CD4-positive, alpha-beta memory T cell (primary cell): ENCODE measurements around the gene BEGAIN. TPM values are rescaled to one million over a fixed set of nuclear protein-coding genes. Genes with fewer than 3 reads are reported as not detected.

Experiments used
- CTCF ChIA-PET: fragments of 350-600 bp; sonication (Branson Sonifier 250); formaldehyde crosslinking; loops from one replicate; lab custom pipeline; 2021; ENCODE audit warnings: inconsistent platforms; ENCODE audit not compliant: partially characterized antibody; lab: Charles Lee
- POLR2A ChIA-PET: fragments of 350-600 bp; sonication (Branson Sonifier 250); formaldehyde crosslinking; loops from one replicate; lab custom pipeline; 2021; ENCODE audit not compliant: partially characterized antibody; lab: Charles Lee
- DNase-seq, 5 donors: peaks; one replicate each; pipeline versions ENCODE4 v3.0.0 to v3.0.0-alpha.2; 2020 to 2022; ENCODE audit warnings: mixed read lengths in 1 of 5
- H3K27ac ChIP-seq: one replicate; pipeline ENCODE4 v1.7.0; 2013; ENCODE audit warnings: low read depth, low read length
- H3K27me3 ChIP-seq: 2 replicates; pipeline ENCODE4 v1.7.0; 2013; ENCODE audit warnings: mild to moderate bottlenecking, low read length, moderate library complexity; ENCODE audit not compliant: insufficient read depth
- H3K36me3 ChIP-seq: 2 replicates; pipeline ENCODE4 v1.7.0; 2013; ENCODE audit warnings: mild to moderate bottlenecking, low read length, moderate library complexity; ENCODE audit not compliant: insufficient read depth
- H3K4me1 ChIP-seq: 2 replicates; pipeline ENCODE4 v1.7.0; 2013; ENCODE audit warnings: mild to moderate bottlenecking, low read length, moderate library complexity; ENCODE audit not compliant: insufficient read depth
- H3K4me3 ChIP-seq, 2 donors: one replicate each; pipeline ENCODE4 v1.7.0; 2013; ENCODE audit warnings: low read length in 2 of 2, mild to moderate bottlenecking in 1 of 2
- H3K9me3 ChIP-seq, 2 donors: one replicate each; pipeline ENCODE4 v1.7.0; 2013; ENCODE audit warnings: low read length in 2 of 2, control low read depth in 1 of 2; ENCODE audit not compliant: control insufficient read depth in 1 of 2
- H3K27ac Mint-ChIP-seq, 7 donors: one replicate each; pipeline ENCODE4 v1.8.0; 2020 to 2021; ENCODE audit warnings: mixed read lengths in 7 of 7, mild to moderate bottlenecking in 6 of 7, inconsistent platforms in 3 of 7, moderate library complexity in 3 of 7
- H3K27me3 Mint-ChIP-seq, 2 donors: one replicate each; pipeline ENCODE4 v1.8.0; 2020 to 2021; ENCODE audit warnings: mixed read lengths in 2 of 2
- H3K36me3 Mint-ChIP-seq, 2 donors: one replicate each; pipeline ENCODE4 v1.8.0; 2020 to 2021; ENCODE audit warnings: mixed read lengths in 2 of 2, inconsistent platforms in 1 of 2, mild to moderate bottlenecking in 1 of 2
- H3K4me1 Mint-ChIP-seq, 4 donors: one replicate each; pipeline ENCODE4 v1.8.0; 2020 to 2021; ENCODE audit warnings: mixed read lengths in 4 of 4, mild to moderate bottlenecking in 1 of 4
- H3K4me3 Mint-ChIP-seq, 8 donors: one replicate each; pipeline ENCODE4 v1.8.0; 2020 to 2021; ENCODE audit warnings: mixed read lengths in 8 of 8, mild to moderate bottlenecking in 7 of 8, moderate library complexity in 6 of 8, inconsistent platforms in 3 of 8
- H3K9me3 Mint-ChIP-seq, 8 donors: one replicate each; pipeline ENCODE4 v1.8.0; 2020 to 2021; ENCODE audit warnings: mixed read lengths in 8 of 8, mild to moderate bottlenecking in 5 of 8, inconsistent platforms in 3 of 8, moderate library complexity in 1 of 8
- intact Hi-C: fragments of 100-400 bp; cut with micrococcal nuclease; formaldehyde crosslinking; loops from one replicate; pipeline ENCODE4 v1.15.1; 2023
- polyA plus RNA-seq, 2 donors: library from polyadenylated mRNA; unstranded; fragments of 300-500 nt; fragmentation: Illumina TruSeq; gene quantifications; one replicate each; pipeline ENCODE4 v1.2.3, GENCODE V29; 2021
- total RNA-seq, 2 experiments: library from RNA; stranded (reverse); gene quantifications; one replicate each; pipeline ENCODE4 v1.2.3, GENCODE V29; 2021

BEGAIN gene
- total and polyA plus RNA-seq, 4 experiments from 2014 or later: 0.09 to 1.8 (median 1.2) TPM

GRCh38 chr14:100566119-100566518 is 21.1 kb downstream of the BEGAIN start:
- H3K9me3 Mint-ChIP-seq: peaks cover 0 to 1% (median 0%) of the 10 kb centered on the region in 8 donors
- no peak overlapping the region for H3K4me3 ChIP-seq
- H3K4me1 ChIP-seq: peaks cover 11% of the 10 kb centered on the region
- peak overlapping the region in 1 of 7 donors; percentile 42 for H3K27ac Mint-ChIP-seq
- peaks cover 0 to 8% (median 5%) of the 10 kb centered on the region in 4 donors for H3K4me1 Mint-ChIP-seq
- ChIA-PET POLR2A (no interaction called here), CTCF (no interaction called here)
- peak overlapping the region in 5 of 8 donors; percentile 3 to 61 (median 26) for H3K4me3 Mint-ChIP-seq
- intact Hi-C loops: loop anchor here (5.0 kb wide), 1 partner anchor 76 kb away; no protein-coding TSS in a partner anchor
- H3K27ac ChIP-seq: no peak overlapping the region
- H3K27me3 ChIP-seq: peaks cover 17% of the 10 kb centered on the region
- H3K36me3 Mint-ChIP-seq: no peaks in the 10 kb centered on the region
- H3K36me3 ChIP-seq: no peaks in the 10 kb centered on the region
- H3K27me3 Mint-ChIP-seq: peaks cover 13 to 14% of the 10 kb centered on the region in 2 donors
- no peak for DNase-seq
- no peaks in the 10 kb centered on the region for H3K9me3 ChIP-seq

GRCh38 chr14:100565650-100566049 is 21.6 kb downstream of the BEGAIN start:
- no peak overlapping the region for H3K27ac Mint-ChIP-seq
- Histone ChIP-seq H3K27me3 (peaks cover 17% of the 10 kb centered on the region), H3K4me3 (no peak overlapping the region), H3K27ac (no peak overlapping the region), H3K4me1 (peaks cover 11% of the 10 kb centered on the region), H3K9me3 (no peaks in the 10 kb centered on the region), H3K36me3 (no peaks in the 10 kb centered on the region)
- H3K9me3 Mint-ChIP-seq: peaks cover 0 to 1% (median 0%) of the 10 kb centered on the region in 8 donors
- intact Hi-C loops: loop anchor here (5.0 kb wide), 1 partner anchor 77 kb away; no protein-coding TSS in a partner anchor
- peak overlapping the region in 2 of 8 donors; percentile 17 to 61 for H3K4me3 Mint-ChIP-seq
- ChIA-PET POLR2A (no interaction called here), CTCF (no interaction called here)
- DNase-seq: no peak
- H3K36me3 Mint-ChIP-seq: no peaks in the 10 kb centered on the region
- peaks cover 11 to 14% of the 10 kb centered on the region in 2 donors for H3K27me3 Mint-ChIP-seq
- H3K4me1 Mint-ChIP-seq: peaks cover 0 to 8% (median 5%) of the 10 kb centered on the region in 4 donors

GRCh38 chr14:100564512-100564911 is 22.7 kb downstream of the BEGAIN start:
- no peak for DNase-seq
- Mint-ChIP-seq H3K4me1 (peaks cover 0 to 8% (median 3%) of the 10 kb centered on the region in 4 donors), H3K9me3 (peaks cover 0 to 1% (median 0%) of the 10 kb centered on the region in 8 donors), H3K27ac (no peak overlapping the region), H3K27me3 (peaks cover 7 to 11% of the 10 kb centered on the region in 2 donors), H3K4me3 (no peak overlapping the region), H3K36me3 (no peaks in the 10 kb centered on the region)
- Histone ChIP-seq H3K36me3 (no peaks in the 10 kb centered on the region), H3K9me3 (no peaks in the 10 kb centered on the region), H3K4me3 (no peak overlapping the region), H3K27ac (no peak overlapping the region), H3K4me1 (peaks cover 11% of the 10 kb centered on the region), H3K27me3 (peaks cover 14% of the 10 kb centered on the region)
- intact Hi-C loops: no loop called here
- CTCF ChIA-PET: no interaction called here
- POLR2A ChIA-PET: no interaction called here

GRCh38 chr14:100562751-100563150 is 24.5 kb downstream of the BEGAIN start:
- ChIA-PET POLR2A (no interaction called here), CTCF (no interaction called here)
- peaks cover 0 to 7% (median 3%) of the 10 kb centered on the region in 4 donors for H3K4me1 Mint-ChIP-seq
- intact Hi-C loops: no loop called here
- no peak overlapping the region for H3K4me3 Mint-ChIP-seq
- H3K4me1 ChIP-seq: peaks cover 6% of the 10 kb centered on the region
- DNase-seq: no peak
- H3K9me3 ChIP-seq: no peaks in the 10 kb centered on the region
- H3K36me3 Mint-ChIP-seq: no peaks in the 10 kb centered on the region
- H3K36me3 ChIP-seq: no peaks in the 10 kb centered on the region
- H3K27me3 ChIP-seq: peaks cover 8% of the 10 kb centered on the region
- no peak overlapping the region for H3K4me3 ChIP-seq
- no peak overlapping the region for H3K27ac Mint-ChIP-seq
- no peak overlapping the region for H3K27ac ChIP-seq
- H3K9me3 Mint-ChIP-seq: no peaks in the 10 kb centered on the region
- peaks cover 4 to 10% of the 10 kb centered on the region in 2 donors for H3K27me3 Mint-ChIP-seq

- no peak for DNase-seq
- Histone ChIP-seq H3K4me1 (no peaks in the 10 kb centered on the region), H3K36me3 (no peaks in the 10 kb centered on the region), H3K27me3 (no peaks in the 10 kb centered on the region), H3K27ac (no peak overlapping the region), H3K9me3 (no peaks in the 10 kb centered on the region), H3K4me3 (no peak overlapping the region)
- Mint-ChIP-seq H3K4me3 (no peak overlapping the region), H3K27ac (no peak overlapping the region), H3K27me3 (peaks cover 1 to 9% of the 10 kb centered on the region in 2 donors), H3K9me3 (no peaks in the 10 kb centered on the region), H3K4me1 (peaks cover 0 to 6% (median 2%) of the 10 kb centered on the region in 4 donors), H3K36me3 (no peaks in the 10 kb centered on the region)
- intact Hi-C loops: no loop called here
- POLR2A ChIA-PET: no interaction called here
- CTCF ChIA-PET: no interaction called here
Observed at GRCh38 chr14:100561005-100561404, 26.2 kb downstream of the BEGAIN start.

GRCh38 chr14:100560471-100560870 is 26.7 kb downstream of the BEGAIN start:
- intact Hi-C loops: no loop called here
- Histone ChIP-seq H3K9me3 (no peaks in the 10 kb centered on the region), H3K4me3 (no peak overlapping the region), H3K27ac (no peak overlapping the region), H3K4me1 (no peaks in the 10 kb centered on the region), H3K36me3 (no peaks in the 10 kb centered on the region), H3K27me3 (no peaks in the 10 kb centered on the region)
- H3K27ac Mint-ChIP-seq: no peak overlapping the region
- ChIA-PET CTCF (no interaction called here), POLR2A (no interaction called here)
- H3K36me3 Mint-ChIP-seq: no peaks in the 10 kb centered on the region
- H3K9me3 Mint-ChIP-seq: no peaks in the 10 kb centered on the region
- peaks cover 0 to 6% (median 1%) of the 10 kb centered on the region in 4 donors for H3K4me1 Mint-ChIP-seq
- DNase-seq: no peak
- H3K27me3 Mint-ChIP-seq: peaks cover 1 to 9% of the 10 kb centered on the region in 2 donors
- no peak overlapping the region for H3K4me3 Mint-ChIP-seq

GRCh38 chr14:100559455-100559854 is 27.8 kb downstream of the BEGAIN start:
- intact Hi-C loops: no loop called here
- H3K36me3 Mint-ChIP-seq: no peaks in the 10 kb centered on the region
- H3K9me3 ChIP-seq: no peaks in the 10 kb centered on the region
- no peak overlapping the region for H3K4me3 ChIP-seq
- POLR2A ChIA-PET: no interaction called here
- no peaks in the 10 kb centered on the region for H3K9me3 Mint-ChIP-seq
- peaks cover 0 to 9% of the 10 kb centered on the region in 2 donors for H3K27me3 Mint-ChIP-seq
- DNase-seq: peak in 1 of 5 donors; percentile 31
- peaks cover 0 to 6% (median 1%) of the 10 kb centered on the region in 4 donors for H3K4me1 Mint-ChIP-seq
- no peaks in the 10 kb centered on the region for H3K27me3 ChIP-seq
- H3K4me3 Mint-ChIP-seq: no peak overlapping the region
- H3K36me3 ChIP-seq: no peaks in the 10 kb centered on the region
- H3K27ac Mint-ChIP-seq: no peak overlapping the region
- CTCF ChIA-PET: no interaction called here
- H3K27ac ChIP-seq: no peak overlapping the region
- H3K4me1 ChIP-seq: no peaks in the 10 kb centered on the region
